Liver (tissue), 9 donors: ENCODE results near the gene CDK16. TPM values are rescaled to one million over a fixed set of nuclear protein-coding genes. Genes with fewer than 3 reads are reported as not detected.

Experiments used
- DNase-seq: peaks from one replicate; pipeline ENCODE4 v3.0.0-alpha.2; 2017; ENCODE audit warnings: low spot score
- H3K27ac ChIP-seq, 2 donors: one replicate each; pipeline ENCODE4 v1.7.0; 2013; ENCODE audit warnings: inconsistent platforms in 2 of 2, low read length in 2 of 2, control low read depth in 1 of 2, low read depth in 1 of 2, mild to moderate bottlenecking in 1 of 2
- H3K27me3 ChIP-seq, 4 donors: one replicate each; pipeline versions ENCODE4 v1.6.1 to v1.7.0; 2013; ENCODE audit warnings: low read length in 3 of 4, inconsistent platforms in 1 of 4, mild to moderate bottlenecking in 1 of 4, moderate library complexity in 1 of 4; ENCODE audit not compliant: control insufficient read depth in 4 of 4, insufficient read depth in 4 of 4
- H3K36me3 ChIP-seq, 4 donors: one replicate each; pipeline versions ENCODE4 v1.6.1 to v1.7.0; 2013; ENCODE audit warnings: low read length in 3 of 4, mild to moderate bottlenecking in 3 of 4, low read depth in 1 of 4, moderate library complexity in 1 of 4; ENCODE audit not compliant: control insufficient read depth in 4 of 4, insufficient read depth in 3 of 4
- H3K4me1 ChIP-seq, 4 donors: one replicate each; pipeline versions ENCODE4 v1.6.1 to v1.7.0; 2013; ENCODE audit warnings: low read length in 3 of 4, mild to moderate bottlenecking in 3 of 4, moderate library complexity in 1 of 4; ENCODE audit not compliant: control insufficient read depth in 4 of 4, insufficient read depth in 4 of 4
- H3K4me3 ChIP-seq, 3 donors: one replicate each; pipeline versions ENCODE4 v1.6.1 to v1.7.0; 2013; ENCODE audit warnings: low read length in 3 of 3, control low read depth in 1 of 3, low read depth in 1 of 3, mild to moderate bottlenecking in 1 of 3
- H3K9ac ChIP-seq, 2 donors: one replicate each; pipeline ENCODE4 v1.7.0; 2013; ENCODE audit warnings: low read length in 2 of 2, mild to moderate bottlenecking in 2 of 2, moderate library complexity in 2 of 2, control low read depth in 1 of 2, low read depth in 1 of 2
- H3K9me3 ChIP-seq, 4 donors: one replicate each; pipeline versions ENCODE4 v1.6.1 to v1.7.0; 2013; ENCODE audit warnings: low read length in 3 of 4; ENCODE audit not compliant: control insufficient read depth in 4 of 4
- CTCF ChIP-seq: fragments of 150-350 bp; IDR thresholded peaks from 2 replicates; pipeline ENCODE4 v1.5.1; 2017; ENCODE audit warnings: improper control_type of control experiment, low read depth, low read length; ENCODE audit not compliant: missing input control
- FOXA1 ChIP-seq: IDR thresholded peaks from 2 replicates; pipeline ENCODE4 v1.6.1; 2016; ENCODE audit warnings: antibody characterized with exemption
- FOXA2 ChIP-seq: IDR thresholded peaks from 2 replicates; pipeline ENCODE4 v1.6.1; 2016; ENCODE audit warnings: antibody characterized with exemption
- GABPA ChIP-seq, 2 donors: IDR thresholded peaks in 1 of 2; conservative IDR thresholded peaks in 1 of 2; 2 replicates each; pipeline ENCODE4 v1.6.1; 2016; ENCODE audit warnings: antibody characterized with exemption in 2 of 2, mild to moderate bottlenecking in 1 of 2, moderate library complexity in 1 of 2
- HNF4A ChIP-seq, 2 donors: conservative IDR thresholded peaks; 2 replicates each; pipeline ENCODE4 v1.6.1; 2016; ENCODE audit warnings: antibody characterized with exemption in 2 of 2, mild to moderate bottlenecking in 2 of 2
- HNF4G ChIP-seq: IDR thresholded peaks from 2 replicates; pipeline ENCODE4 v1.6.1; 2016; ENCODE audit warnings: antibody characterized with exemption
- NR2F2 ChIP-seq: IDR thresholded peaks from 2 replicates; pipeline ENCODE4 v1.6.1; 2016; ENCODE audit warnings: antibody characterized with exemption
- RAD21 ChIP-seq, 2 donors: IDR thresholded peaks; 2 replicates each; pipeline ENCODE4 v1.6.1; 2016; ENCODE audit warnings: antibody characterized with exemption in 2 of 2, mild to moderate bottlenecking in 2 of 2
- RXRA ChIP-seq, 2 donors: IDR thresholded peaks; 2 replicates each; pipeline ENCODE4 v1.6.1; 2017 to 2018; ENCODE audit warnings: antibody characterized with exemption in 2 of 2, mild to moderate bottlenecking in 1 of 2
- SP1 ChIP-seq: IDR thresholded peaks from 2 replicates; pipeline ENCODE4 v1.6.1; 2018; ENCODE audit warnings: antibody characterized with exemption, mild to moderate bottlenecking
- YY1 ChIP-seq: IDR thresholded peaks from 2 replicates; pipeline ENCODE4 v1.6.1; 2016; ENCODE audit warnings: antibody characterized with exemption, mild to moderate bottlenecking
- WGBS: extraction: QIAGEN DNeasy Blood & Tissue Kit; methylation state at CpG from one replicate; pipeline ENCODE4 v1.1.7; 2013; 5-methylcytosine and 5-hydroxymethylcytosine counted together
- polyA plus RNA-seq, 2 donors: library from polyadenylated mRNA; stranded (reverse) in 1 of 2; unstranded in 1 of 2; fragments of 200-250 nt in 1 of 2; fragments of >200 nt in 1 of 2; fragmentation: Nextera tagmentation in 1 of 2; extraction: Ambion mirVana in 1 of 2; gene quantifications; one replicate each; pipeline versions ENCODE4 v1.2.1 to v1.2.3, GENCODE V29; 2013 to 2015
- total RNA-seq, 2 donors: library from RNA; depleted of rRNA; stranded (reverse); fragments of >200 nt; gene quantifications; one replicate each; pipeline ENCODE4 v1.2.3, GENCODE V29; 2014
- TF ChIP-seq, protein P1 (sequence below): IDR thresholded peaks from 2 replicates; pipeline ENCODE4 v1.6.1; 2016; ENCODE audit warnings: antibody characterized with exemption
- TF ChIP-seq, protein P2 (sequence below): IDR thresholded peaks from 2 replicates; pipeline ENCODE4 v1.6.1; 2016; ENCODE audit warnings: antibody characterized with exemption, mild to moderate bottlenecking
- TF ChIP-seq, protein P3 (sequence below): IDR thresholded peaks from 2 replicates; pipeline ENCODE4 v1.6.1; 2016; ENCODE audit warnings: antibody characterized with exemption
- donor health status: healthy.
- donor health status: healthy.
- donor health status: healthy.
- donor health status: healthy.
- donor health status: healthy.

CDK16 gene
- total and polyA plus RNA-seq, 4 donors, result 10.8 to 31.1 (median 19.9) TPM

- TF ChIP-seq CTCF, result no peak
These were observed 47.4 kb upstream of the CDK16 start (continued) for GRCh38 chrX:47170861-47171692.

DNA sequence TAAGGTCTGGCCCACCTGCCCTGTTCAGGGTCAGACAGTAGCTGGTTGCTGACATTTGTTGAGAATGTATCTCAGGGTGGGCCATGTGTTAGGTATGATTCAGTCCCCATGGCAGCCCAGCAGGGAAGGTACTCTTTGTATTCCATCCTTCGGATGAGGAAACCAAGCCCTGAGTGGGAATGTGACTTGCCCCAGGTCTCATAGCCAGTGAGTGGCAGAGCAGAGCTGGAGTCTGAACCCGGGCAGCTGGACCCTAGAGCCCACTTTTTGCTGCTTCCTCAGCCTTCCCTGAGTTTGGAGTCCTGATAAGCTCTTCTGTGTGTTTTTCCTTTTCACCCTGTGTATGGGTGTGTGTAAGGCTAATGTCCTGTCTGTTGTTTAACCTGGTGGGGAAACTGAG, 46.5 kb upstream of the CDK16 start:
- DNase-seq, result no peak
- Histone ChIP-seq H3K27me3 (no peaks in the 10 kb centered on the region), H3K36me3 (peaks cover 6 to 37% (median 12%) of the 10 kb centered on the region in 4 donors), H3K9me3 (no peaks in the 10 kb centered on the region), H3K4me3 (no peak overlapping the region), H3K27ac (no peak overlapping the region), H3K9ac (no peak overlapping the region), H3K4me1 (no peaks in the 10 kb centered on the region)
- TF ChIP-seq HNF4A (conservative IDR thresholded peaks at IDR 0.05), result no peak
- no peak for TF ChIP-seq RXRA (IDR thresholded peaks at IDR 0.05)
- no peak for TF ChIP-seq FOXA2
- TF ChIP-seq, protein P1, sequence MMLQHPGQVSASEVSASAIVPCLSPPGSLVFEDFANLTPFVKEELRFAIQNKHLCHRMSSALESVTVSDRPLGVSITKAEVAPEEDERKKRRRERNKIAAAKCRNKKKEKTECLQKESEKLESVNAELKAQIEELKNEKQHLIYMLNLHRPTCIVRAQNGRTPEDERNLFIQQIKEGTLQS, result no peak
- TF ChIP-seq NR2F2, result no peak
- TF ChIP-seq FOXA1, result no peak
- TF ChIP-seq, protein P2, sequence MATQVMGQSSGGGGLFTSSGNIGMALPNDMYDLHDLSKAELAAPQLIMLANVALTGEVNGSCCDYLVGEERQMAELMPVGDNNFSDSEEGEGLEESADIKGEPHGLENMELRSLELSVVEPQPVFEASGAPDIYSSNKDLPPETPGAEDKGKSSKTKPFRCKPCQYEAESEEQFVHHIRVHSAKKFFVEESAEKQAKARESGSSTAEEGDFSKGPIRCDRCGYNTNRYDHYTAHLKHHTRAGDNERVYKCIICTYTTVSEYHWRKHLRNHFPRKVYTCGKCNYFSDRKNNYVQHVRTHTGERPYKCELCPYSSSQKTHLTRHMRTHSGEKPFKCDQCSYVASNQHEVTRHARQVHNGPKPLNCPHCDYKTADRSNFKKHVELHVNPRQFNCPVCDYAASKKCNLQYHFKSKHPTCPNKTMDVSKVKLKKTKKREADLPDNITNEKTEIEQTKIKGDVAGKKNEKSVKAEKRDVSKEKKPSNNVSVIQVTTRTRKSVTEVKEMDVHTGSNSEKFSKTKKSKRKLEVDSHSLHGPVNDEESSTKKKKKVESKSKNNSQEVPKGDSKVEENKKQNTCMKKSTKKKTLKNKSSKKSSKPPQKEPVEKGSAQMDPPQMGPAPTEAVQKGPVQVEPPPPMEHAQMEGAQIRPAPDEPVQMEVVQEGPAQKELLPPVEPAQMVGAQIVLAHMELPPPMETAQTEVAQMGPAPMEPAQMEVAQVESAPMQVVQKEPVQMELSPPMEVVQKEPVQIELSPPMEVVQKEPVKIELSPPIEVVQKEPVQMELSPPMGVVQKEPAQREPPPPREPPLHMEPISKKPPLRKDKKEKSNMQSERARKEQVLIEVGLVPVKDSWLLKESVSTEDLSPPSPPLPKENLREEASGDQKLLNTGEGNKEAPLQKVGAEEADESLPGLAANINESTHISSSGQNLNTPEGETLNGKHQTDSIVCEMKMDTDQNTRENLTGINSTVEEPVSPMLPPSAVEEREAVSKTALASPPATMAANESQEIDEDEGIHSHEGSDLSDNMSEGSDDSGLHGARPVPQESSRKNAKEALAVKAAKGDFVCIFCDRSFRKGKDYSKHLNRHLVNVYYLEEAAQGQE, result no peak
- TF ChIP-seq RAD21 (IDR thresholded peaks at IDR 0.05), result no peak
- TF ChIP-seq, protein P3, sequence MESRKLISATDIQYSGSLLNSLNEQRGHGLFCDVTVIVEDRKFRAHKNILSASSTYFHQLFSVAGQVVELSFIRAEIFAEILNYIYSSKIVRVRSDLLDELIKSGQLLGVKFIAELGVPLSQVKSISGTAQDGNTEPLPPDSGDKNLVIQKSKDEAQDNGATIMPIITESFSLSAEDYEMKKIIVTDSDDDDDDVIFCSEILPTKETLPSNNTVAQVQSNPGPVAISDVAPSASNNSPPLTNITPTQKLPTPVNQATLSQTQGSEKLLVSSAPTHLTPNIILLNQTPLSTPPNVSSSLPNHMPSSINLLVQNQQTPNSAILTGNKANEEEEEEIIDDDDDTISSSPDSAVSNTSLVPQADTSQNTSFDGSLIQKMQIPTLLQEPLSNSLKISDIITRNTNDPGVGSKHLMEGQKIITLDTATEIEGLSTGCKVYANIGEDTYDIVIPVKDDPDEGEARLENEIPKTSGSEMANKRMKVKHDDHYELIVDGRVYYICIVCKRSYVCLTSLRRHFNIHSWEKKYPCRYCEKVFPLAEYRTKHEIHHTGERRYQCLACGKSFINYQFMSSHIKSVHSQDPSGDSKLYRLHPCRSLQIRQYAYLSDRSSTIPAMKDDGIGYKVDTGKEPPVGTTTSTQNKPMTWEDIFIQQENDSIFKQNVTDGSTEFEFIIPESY, result no peak
- TF ChIP-seq SP1, result no peak
- no peak for TF ChIP-seq GABPA (IDR thresholded peaks at IDR 0.05 in 1 of 2, conservative IDR thresholded peaks at IDR 0.05 in 1 of 2)
- TF ChIP-seq HNF4G, result no peak
- TF ChIP-seq CTCF, result no peak
- TF ChIP-seq YY1, result no peak
- 100% methylated on average over 2 of the region's 2 CpGs for WGBS
